Hematopoietic multipotent progenitor cell treated with erythropoietin and hydrocortisone succinate and interleukin-3 and kit ligand, for 15 days (in vitro differentiated cells): ENCODE results near the gene ACAA2.

ENCODE experiments used
- DNase-seq: peaks from one replicate; pipeline ENCODE4 v3.0.0-alpha.2; 2015; ENCODE audit warnings: low spot score

The ACAA2 gene

GRCh38 chr18:49813319-49814146 lies at the start of gene ACAA2:
TSS of gene ACAA2 (minus strand) at chr18:49813533. CDS start at chr18:49813484, 49 bp downstream.
- peak; percentile 88 for DNase-seq

GRCh38 chr18:49862656-49863385 lies 49.5 kb upstream of the ACAA2 start:
- DNase-seq: no peak

GRCh38 chr18:49861659-49862058 lies 48.3 kb upstream of the ACAA2 start:
- DNase-seq: peak; percentile 14

GRCh38 chr18:49859725-49860124 lies 46.4 kb upstream of the ACAA2 start:
- DNase-seq: no peak

- no peak for DNase-seq
Measured at GRCh38 chr18:49859021-49859359, 45.7 kb upstream of the ACAA2 start.

- DNase-seq: peak; percentile 65
Measured at GRCh38 chr18:49858309-49859020, 45.1 kb upstream of the ACAA2 start.

GRCh38 chr18:49857708-49858107 lies 44.4 kb upstream of the ACAA2 start:
- no peak for DNase-seq

- DNase-seq: no peak
Measured at GRCh38 chr18:49856496-49856895, 43.2 kb upstream of the ACAA2 start.

GRCh38 chr18:49855711-49856415 lies 42.5 kb upstream of the ACAA2 start:
- no peak for DNase-seq

- no peak for DNase-seq
Measured at GRCh38 chr18:49854681-49855080, 41.3 kb upstream of the ACAA2 start.

GRCh38 chr18:49853436-49853835 lies 40.1 kb upstream of the ACAA2 start:
- DNase-seq: no peak

GRCh38 chr18:49853011-49853410 lies 39.7 kb upstream of the ACAA2 start:
- no peak for DNase-seq

- no peak for DNase-seq
Measured at GRCh38 chr18:49851624-49852023, 38.3 kb upstream of the ACAA2 start.

- no peak for DNase-seq
Measured at GRCh38 chr18:49850636-49851035, 37.3 kb upstream of the ACAA2 start.

- DNase-seq: no peak
Measured at GRCh38 chr18:49849331-49850217, 36.2 kb upstream of the ACAA2 start.

- DNase-seq: no peak
Measured at GRCh38 chr18:49848115-49848514, 34.8 kb upstream of the ACAA2 start.

GRCh38 chr18:49847524-49847923 lies 34.2 kb upstream of the ACAA2 start:
- DNase-seq: no peak

- DNase-seq: no peak
Measured at GRCh38 chr18:49846718-49847470, 33.6 kb upstream of the ACAA2 start.

- no peak for DNase-seq
Measured at GRCh38 chr18:49846361-49846662, 33.0 kb upstream of the ACAA2 start.

GRCh38 chr18:49845629-49846360 lies 32.5 kb upstream of the ACAA2 start:
- no peak for DNase-seq
